G401.6 (cell line): ENCODE data around the gene CACNG8.
A peak's percentile ranks its signal among the peaks of the same experiment; 100 is the strongest.

Source experiments
- FAIRE-seq: peaks from 2 replicates; lab custom pipeline; 2012; peaks lifted over from hg19 to GRCh38; lab: Jason Lieb, UNC

The CACNG8 gene

DNA sequence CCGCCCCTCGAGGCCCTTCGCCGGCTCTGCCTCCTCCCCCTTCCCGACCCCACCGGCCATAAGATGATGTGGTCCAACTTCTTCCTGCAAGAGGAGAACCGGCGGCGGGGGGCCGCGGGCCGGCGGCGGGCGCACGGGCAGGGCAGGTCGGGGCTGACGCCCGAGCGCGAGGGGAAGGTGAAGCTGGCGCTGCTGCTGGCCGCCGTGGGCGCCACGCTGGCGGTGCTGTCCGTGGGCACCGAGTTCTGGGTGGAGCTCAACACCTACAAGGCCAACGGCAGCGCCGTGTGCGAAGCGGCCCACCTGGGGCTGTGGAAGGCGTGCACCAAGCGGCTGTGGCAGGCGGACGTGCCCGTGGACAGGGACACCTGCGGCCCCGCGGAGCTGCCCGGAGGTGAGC, 30.1 kb downstream of the CACNG8 start:
- no peak for FAIRE-seq

DNA sequence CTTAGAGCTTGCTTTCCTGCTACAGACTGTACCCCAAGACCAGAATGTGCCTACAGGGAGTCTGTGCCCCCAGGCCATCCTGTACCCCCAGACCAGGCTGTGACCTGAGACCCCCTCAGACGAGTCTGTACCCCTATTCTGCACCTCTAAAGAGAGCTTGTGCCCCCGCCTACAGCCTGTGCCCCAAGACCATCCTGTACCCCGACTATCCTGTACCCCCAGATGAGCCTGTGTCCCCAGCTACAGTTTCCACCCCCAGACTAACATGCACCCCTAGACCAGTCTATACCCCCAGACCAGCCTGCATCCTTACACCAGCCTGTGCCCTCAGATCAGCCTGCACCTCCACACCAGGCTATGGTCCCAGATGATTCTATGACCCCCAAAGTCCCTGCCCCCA, 30.7 kb downstream of the CACNG8 start:
- no peak for FAIRE-seq

DNA sequence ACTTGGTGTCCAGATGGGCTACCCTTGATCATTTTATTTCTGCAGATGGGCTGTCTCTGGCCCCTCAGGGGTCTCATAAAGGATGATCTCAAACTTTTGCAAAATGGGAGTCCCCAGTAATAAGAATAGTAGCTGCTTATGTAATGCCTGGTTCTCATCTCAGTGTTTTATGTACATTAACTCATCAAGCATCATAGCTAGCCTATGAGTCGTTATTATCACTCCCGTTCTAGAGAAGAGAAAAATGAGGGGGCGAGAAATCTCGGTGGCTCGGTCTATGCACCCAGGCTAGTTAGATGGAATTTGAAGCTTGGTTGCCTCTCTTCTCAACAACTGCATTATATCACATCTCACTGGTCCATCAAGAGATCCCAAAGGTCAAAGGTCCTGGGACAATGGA, 32.1 kb downstream of the CACNG8 start:
- FAIRE-seq = no peak

DNA sequence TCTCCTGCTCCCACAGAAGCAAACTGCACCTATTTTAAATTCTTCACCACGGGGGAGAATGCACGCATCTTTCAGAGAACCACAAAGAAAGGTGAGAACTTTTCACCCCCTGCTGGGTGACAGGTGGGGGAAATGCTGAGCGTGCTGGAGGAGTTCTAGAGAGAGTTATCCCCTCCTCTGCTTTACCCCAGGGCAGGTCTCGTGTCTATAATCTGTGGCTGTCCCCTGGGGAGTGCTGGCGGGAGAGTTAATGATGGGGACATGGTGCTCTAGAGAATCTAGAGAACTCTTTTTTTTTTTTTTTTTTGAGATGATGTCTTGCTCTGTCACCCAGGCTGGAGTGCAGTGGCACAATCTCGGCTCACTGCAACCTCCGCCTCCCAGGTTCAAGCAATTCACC, 35.5 kb downstream of the CACNG8 start:
- no peak for FAIRE-seq

DNA sequence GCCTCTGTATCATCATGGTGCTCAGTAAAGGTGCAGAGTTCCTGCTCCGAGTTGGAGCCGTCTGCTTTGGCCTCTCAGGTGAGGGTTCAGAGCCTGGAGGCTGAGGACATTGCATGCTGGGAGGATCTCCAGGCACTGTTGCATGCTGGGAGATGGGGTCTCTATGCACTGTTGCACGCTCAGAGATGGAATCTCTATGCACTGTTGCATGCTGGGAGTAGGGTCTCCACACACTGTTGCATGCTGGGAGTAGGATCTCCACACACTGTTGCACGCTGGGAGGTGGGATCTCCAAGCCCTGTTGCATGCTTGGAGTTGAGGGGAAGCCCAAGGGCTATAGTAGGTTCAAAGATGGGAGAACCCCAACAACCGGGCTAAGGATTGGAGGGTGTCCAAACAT, 37.0 kb downstream of the CACNG8 start:
- no peak for FAIRE-seq

DNA sequence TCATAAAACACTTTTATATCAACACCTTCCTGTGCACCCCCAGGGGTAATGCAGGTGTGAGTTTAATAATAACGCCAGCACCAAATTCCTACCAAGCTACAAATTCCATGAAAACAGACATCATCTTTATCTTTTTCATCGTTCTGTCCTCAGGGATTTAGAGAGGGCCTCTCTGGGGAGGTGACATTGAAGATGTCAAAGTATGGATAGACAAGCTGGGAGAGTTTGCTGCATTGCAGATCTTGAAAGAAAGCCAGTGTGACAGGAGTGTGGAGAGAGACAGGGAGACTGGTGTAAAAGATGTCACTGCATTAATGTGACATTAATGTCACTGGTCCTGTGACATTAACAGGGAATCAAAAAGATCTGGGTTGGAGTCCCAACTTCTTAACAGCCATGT, 38.8 kb downstream of the CACNG8 start:
- FAIRE-seq = no peak

DNA sequence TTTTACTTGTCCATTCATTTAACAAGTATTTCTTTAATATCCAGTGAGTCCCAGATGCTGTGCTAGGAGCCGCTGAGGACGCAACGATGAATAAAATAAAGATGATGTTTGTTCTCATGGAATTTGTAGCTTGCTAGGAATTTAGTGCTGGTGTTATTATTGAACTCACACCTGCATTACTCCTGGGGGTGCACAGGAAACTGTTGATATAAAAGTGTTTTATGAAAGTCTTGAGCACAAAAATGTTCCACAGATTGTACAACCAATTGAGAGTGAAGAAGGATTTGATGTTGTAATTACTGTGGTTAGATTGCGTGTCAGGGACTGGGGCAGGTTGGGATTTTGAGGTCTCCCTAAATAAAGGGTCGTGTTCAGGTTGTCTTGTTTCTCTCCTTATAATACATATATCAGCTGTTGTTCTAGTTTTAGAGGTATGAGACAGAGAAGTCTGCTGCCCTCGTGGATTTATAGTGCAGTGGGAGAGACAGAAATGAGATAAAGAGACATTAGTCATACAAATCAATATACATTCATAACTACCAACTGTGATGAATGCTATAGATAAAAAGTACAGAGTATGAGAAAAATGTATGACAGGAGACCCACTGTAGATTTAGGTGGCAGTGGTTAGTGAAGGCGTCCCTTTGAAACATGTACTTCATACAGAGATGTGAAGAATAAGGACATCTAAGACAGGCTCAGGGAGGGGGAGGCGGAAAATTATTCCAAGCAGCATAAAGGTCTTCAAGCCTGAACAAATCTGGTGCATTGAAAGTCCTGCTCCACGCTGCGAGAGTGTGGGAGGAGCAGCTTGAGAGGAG, 40.0 kb downstream of the CACNG8 start:
- no peak for FAIRE-seq

DNA sequence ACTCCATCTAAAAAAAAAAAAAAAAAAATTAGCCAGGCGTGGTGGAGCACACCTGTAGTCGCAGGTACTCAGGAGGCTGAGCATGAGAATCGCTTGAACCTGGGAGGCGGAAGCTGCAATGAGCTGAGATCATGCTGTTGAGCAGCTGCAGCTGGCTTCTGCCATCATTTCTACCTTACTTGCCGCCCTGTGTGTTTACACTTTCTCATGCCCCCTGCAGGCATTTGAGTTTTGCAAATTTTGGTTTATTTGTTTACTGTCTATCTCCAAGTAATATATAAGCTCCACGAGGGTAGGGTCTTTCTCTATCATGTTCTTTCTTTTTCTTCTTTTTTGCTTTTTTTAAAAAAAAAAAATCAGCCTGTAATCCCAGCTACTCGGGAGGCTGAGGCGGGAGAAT, 46.7 kb downstream of the CACNG8 start:
- FAIRE-seq = no peak

DNA sequence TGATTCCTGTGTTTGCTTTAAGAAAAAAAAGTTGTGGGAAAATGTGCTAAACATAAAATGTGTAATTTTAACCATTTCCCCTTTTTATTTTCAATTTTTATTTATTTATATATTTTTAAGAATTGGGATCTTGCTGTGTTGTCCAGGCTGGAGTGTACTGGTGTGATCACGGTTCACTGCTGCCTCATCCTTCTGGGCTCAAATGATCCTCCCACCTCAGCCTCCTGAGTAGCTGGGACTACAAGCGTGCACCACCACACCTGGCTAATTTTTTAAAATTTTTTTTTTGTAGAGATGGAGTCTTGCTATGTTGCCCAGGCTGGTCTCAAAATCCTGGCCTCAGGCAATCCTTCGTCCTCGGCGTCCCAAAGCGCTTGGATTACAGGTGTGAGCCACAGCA, 47.7 kb downstream of the CACNG8 start:
- FAIRE-seq = no peak

DNA sequence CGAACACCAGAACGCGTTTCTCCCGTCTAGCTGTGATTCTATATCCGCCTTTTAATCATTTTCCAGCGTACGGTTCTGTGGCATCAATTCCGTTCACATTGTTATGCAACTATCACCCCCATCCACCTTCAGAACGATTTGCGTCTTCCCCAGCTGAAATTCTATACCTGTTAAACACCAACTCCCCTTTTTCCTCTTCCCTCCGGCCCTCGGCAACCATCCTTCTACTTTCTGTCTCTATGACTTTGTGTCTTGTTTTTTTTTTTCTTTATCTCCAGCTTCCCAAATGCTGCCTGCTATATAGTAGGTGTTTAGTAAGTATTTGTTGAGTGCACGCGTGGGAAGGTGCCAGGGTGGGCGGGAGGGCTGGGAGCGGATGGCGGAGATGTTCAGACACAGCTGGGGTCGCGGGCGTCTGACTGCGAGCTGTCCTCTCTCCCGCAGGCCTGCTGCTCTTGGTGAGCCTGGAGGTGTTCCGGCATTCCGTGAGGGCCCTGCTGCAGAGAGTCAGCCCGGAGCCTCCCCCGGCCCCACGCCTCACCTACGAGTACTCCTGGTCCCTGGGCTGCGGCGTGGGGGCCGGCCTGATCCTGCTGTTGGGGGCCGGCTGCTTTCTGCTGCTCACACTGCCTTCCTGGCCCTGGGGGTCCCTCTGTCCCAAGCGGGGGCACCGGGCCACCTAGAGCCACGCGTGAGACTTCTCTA, 48.9 kb downstream of the CACNG8 start:
- FAIRE-seq = no peak

DNA sequence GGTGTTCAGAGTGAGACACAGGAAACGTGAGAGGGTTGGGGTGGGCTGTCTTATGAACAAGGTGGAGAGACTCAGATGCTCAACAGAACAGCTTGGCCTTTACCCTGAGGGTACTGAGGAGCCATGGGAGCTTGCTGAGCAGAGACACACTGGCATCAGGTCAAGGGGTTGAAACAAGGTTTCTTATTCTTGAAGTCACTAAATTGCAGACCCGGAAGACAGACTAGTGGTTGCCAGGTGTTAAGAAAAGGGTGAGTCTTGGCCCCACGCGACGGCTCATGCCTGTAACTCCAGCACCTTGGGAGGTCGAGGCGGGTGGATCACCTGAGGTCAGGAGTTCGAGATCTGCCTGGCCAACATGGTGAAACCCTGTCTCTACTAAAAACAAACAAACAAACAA, 51.1 kb downstream of the CACNG8 start:
- FAIRE-seq = no peak

DNA sequence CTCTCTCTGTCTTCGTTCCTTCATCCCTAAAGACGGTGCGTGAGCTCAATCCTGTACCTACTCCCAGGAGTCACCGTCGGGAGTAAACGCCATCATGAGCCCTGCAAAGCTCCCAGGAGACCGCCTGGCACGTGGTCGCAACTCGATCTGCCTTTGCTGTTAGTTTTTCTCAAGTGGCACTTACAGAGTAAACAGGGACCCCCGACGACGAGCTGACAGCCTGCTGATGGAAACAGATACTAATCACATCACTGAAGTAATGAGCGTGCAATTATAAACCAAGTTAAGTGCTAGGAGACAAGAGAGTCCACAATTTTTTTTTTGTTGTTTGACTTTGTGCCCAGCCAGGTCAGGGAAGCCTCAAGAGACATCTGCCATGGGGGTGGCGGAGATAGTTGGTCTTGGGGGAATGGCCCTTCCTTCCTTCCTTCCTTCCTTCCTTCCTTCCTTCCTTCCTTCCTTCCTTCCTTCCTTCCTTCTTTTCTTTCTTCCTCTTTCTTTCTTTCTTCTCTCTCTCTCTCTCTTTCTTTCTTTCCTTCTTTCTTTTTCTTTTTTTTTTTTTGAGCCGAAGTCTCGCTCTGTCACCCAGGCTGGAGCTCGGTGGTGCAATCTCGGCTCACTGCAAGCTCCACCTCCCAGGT, 52.3 kb downstream of the CACNG8 start:
- FAIRE-seq = no peak

DNA sequence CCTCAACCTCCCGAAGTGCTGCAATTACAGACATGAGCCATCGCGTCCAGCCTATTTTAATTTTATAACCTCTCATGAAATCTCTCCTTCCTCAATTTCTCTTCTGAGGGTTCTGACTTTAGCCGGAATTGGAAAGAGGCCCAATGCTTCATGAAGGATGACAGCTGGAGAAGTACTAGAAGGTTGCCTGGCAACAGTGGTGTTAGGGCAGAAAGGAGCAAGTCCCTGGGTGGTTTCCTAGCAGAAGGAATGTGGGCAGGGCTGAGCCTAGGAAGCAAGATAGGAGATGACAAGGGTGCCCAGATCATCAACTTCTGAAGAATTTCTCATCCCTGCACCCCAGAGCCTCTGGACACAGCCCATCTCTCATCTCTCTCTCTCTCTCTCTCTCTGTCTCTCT, 54.5 kb downstream of the CACNG8 start:
- FAIRE-seq = no peak

DNA sequence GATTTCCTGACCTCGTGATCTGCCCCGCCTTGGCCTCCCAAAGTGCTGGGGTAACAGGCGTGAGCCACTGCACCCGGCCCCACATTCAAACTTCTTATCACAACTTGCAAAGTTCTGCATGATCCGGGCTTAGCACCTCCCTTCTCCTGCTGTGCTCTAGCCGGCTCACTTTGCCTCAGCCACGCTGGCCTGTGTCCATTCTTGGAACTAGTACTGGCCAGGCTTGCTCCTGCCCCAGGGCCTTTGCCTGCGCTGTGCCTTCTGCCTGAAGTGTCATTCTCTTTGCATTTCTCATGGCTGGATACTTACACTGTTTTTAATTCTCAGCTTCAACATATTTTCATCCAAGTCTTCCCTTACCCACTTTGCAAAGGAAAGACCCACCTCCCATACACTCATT, 58.6 kb downstream of the CACNG8 start:
- no peak for FAIRE-seq

DNA sequence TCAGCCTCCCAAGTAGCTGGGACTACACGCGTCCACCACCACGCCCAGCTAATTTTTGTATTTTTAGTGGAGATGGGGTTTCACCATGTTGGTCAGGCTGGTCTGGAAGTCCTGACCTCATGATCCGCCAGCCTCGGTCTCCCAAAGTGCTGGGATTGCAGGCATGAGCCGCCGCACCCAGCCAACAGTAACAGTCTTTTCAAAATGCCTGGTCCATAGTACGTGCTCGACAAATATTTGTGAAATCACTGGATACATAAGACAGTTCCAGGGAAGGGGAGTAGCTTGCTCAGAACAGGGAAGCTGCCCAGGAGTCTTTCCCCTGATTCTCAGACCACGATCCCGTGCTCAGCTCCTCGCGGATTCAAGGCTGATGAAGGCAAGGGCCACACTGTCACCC, 59.2 kb downstream of the CACNG8 start:
- FAIRE-seq = no peak

DNA sequence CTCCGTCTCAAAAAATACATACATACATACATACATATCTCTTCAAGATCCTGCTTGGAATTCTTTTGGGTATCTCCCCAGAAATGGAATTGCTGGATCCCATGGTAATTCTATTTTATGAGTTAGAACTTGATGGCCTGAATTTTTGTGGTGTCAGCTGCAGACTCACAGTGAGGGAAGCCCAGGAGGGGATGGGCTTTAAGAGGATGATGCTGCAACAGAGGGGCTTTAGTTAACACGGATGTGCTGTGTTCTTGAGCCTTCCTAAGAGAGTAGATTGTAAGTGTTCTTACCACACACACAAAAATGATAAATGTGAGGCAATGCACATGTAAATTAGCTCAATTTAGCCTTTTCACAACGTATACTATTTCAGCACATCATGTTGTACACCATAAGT, 60.5 kb downstream of the CACNG8 start:
- FAIRE-seq = no peak

DNA sequence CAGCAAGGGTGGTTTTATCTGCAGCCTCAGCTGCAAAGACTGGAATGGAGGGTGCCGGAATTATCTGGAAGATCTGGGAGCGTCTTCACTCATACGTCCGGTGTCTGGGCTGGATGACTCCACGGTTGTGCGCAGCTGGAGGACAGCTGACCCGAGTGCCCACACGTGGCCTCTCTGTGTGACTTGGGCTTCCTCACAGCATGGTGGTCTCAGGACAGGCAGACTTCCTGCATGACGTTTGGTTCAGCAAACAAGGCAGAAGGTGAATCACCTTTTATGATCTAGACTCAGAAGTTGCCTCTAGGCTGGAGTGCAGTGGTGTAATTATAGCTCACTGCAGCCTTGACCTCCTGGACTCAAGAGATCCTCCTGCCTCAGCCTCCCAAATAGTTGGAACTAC, 61.9 kb downstream of the CACNG8 start:
- no peak for FAIRE-seq

DNA sequence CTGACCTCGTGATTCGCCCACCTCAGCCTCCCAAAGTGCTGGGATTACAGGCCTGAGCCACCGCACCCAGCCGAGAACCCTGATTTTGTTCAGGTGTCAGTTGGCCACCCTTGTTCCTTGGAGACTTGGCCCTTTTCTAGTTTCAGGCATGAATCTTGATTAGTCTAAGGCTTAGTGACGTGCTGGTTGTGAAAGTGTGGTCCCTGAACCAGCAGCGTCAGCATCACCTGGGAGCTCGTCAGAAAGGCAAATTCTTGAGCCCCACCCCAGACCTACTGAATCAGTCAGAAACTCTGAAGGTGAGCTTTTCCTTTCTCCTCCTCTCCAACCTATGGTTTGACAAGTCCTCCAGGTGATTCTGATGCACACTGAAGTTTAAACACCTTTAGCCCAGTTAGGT, 63.9 kb downstream of the CACNG8 start:
- no peak for FAIRE-seq

DNA sequence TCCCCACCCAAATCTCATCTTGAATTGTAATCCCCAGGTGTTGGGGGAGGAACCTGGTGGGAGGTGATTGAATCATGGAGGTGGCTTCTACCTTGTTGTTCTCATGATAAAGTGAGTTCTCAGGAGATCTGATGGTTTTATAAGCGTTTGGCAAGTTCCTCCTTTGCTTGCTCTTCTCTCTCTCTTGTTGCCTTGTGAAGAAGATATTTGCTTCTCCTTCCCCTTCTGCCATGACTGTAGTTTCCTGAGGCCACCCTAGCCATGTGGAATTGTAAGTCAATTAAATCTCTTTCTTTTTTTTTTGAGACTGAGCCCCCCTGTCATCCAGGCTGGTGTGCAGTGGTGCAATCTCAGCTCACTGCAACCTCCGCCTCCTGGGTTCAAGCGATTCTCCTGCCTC, 66.6 kb downstream of the CACNG8 start:
- no peak for FAIRE-seq

DNA sequence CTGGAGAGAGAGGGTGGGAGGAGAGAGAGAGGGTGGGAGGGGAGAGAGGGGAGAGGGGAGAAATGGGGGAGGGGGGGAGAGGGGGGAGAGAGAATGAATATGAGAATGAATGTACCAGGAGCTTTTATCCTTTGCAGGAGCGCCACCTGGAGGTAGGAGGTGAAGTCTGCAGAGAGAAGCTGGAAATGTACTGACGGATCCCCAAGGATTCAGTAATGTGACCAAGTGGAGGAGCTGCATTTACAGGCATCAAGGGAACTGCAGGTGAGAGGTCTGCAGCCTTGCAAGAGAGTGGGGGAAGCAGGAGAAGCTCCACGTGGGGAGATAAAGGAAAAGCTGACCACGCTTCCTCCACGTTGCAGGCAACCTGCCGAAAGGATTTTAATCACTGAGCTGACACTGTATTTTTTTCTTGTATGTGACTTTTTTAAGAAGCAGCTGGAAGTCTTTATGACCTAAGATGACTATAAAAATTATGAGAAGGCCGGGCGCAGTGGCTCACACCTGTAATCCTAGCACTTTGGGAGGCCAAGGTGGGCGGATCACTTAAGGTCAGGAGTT, 67.3 kb downstream of the CACNG8 start:
- no peak for FAIRE-seq

DNA sequence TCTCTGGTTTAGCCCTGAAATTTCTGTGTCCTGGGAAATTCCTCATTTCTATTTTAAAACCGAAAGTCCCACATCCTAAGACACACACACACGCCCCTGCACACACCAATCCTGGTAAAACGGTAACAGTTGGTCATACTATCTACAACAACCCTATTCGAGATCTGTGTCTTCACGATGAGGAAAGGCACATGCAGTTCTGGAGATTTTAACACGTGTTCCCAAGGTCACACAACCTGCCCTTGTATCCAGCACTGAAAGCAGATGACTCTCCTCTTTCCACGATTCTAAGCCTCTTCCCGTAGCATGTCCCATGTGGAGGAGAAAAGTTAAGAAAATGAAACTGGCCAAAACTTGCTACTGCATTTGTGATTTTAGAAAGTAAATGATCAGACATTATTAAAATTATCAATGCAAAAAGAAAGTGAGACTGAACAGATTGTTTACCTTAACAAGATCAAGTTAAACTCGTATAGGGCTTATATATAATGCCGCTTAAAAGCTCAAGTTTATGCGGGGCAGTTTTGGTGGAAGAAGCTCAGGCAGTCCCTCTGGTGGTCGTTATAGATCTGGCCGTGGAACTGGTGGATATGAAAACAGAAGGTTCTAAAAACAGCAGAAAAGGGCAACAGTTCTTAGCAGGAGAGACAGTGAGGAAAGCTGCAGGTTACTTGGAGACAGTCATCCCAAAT, 68.3 kb downstream of the CACNG8 start:
- peak; percentile 77 for FAIRE-seq
